ENCODE data around the gene PCGF2.
"Not testable (repeated sequence)": the region's sequence is repeated elsewhere in the genome, so short reads cannot be mapped to it uniquely, and the experiment has no call there.

Gene PCGF2

DNA sequence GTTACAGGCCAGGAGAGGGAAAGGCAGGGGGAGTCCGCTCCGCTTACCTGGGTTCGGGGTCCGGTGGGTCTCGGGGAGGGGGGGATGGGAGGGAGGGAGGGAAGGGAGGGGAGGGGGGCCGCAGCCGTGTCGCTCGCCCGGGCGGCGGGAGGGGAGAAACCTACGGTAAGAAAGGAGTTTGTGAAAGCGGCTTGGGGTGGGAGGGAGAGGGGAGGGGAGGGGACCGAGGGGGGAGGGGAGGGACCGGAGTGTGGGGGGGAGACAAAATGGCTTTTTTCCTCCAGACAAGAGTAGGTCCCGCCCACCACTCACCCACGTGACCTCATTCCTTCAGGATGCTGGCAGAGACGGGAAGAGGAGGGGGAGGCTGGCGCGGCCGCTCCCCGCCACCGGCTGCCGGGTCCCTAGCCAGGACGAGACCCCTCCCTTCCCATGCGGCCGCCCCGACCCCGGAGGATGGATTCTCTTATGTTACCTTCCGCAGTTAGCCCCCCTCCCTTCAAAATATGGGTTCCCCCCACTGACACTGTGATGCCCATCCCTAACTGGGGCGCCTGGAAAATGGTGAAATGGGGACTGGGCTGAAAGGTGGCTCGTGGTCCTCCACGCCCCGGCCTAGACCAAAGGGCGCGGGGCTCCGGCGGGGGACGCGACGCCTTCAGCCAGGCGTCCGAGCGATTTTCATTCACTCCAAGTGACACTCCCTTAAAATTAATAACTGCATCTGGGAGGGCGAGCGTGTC is at the start of gene PCGF2:
PCGF2 (minus strand) TSS at position 188 of the 743 bp plus-strand sequence. CDS start 7,934 bp downstream, outside the sequence.
- no peak for DNase-seq

- DNase-seq = no peak
Measured at GRCh38 chr17:38797828-38798227, 49.7 kb upstream of the PCGF2 start.

GRCh38 chr17:38797158-38797490 is 49.0 kb upstream of the PCGF2 start:
- no peak for DNase-seq

- no peak for DNase-seq
Measured at GRCh38 chr17:38796451-38797157, 48.5 kb upstream of the PCGF2 start.

GRCh38 chr17:38794221-38794620 is 46.1 kb upstream of the PCGF2 start:
- no peak for DNase-seq

DNA sequence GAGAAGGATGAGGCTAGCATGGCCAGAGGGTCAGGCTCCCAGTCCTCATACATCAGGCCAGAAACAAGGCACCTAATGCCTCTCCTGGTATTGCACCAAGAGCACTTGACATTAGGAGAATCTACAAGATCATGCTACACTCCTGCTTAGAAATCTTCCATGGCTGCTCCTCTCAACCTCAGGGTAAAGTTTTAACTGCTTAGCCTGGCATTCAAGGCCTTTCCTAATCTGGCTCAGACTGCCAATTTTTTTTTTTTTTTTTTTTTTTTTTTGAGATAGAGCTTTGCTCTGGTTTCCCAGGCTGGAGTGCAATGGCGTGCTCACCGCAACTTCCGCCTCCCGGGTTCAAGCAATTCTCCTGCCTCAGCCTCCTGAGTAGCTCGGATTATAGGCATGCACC is 43.0 kb upstream of the PCGF2 start:
- DNase-seq = no peak

GRCh38 chr17:38790148-38790707 is 42.1 kb upstream of the PCGF2 start:
- not testable (repeated sequence) for DNase-seq

- DNase-seq = no peak
Measured at GRCh38 chr17:38789185-38789584, 41.0 kb upstream of the PCGF2 start.

DNA sequence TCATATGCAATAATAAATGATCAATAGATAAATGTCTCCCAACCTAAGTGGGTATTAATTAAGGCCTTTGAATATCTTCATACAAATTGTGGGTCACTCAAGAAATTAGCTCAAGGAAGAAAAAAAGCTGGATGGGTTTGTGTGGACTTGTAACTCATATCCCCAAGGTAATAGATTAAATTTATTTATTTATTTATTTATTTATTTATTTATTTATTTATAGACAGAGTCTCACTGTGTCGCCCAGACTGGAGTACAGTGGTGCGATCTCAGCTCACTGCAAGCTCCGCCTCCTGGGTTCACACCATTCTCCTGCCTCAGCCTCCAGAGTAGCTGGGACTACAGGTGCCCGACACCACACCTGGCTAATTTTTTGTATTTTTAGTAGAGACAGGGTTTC is 39.9 kb upstream of the PCGF2 start:
- not testable (repeated sequence) for DNase-seq

DNA sequence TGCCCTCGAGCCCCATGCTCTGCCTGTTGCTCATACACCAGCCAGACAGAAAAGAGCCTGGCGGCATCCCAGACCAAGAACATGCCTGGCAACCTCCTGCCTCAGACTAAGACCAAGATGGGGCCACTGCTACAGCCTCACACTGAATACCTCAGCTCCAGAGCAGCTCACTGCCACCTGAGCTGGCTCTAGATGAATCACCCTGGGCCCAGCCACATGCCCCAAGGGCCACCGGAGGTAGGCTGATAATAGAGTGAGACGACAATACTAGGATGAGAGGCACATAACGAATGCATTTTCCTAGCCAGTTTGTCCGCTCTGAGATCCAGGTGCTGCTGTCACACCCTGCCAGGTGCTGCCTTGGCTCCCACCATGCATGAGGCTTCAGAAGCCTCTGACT is 38.2 kb upstream of the PCGF2 start:
- no peak for DNase-seq

- DNase-seq = no peak
Measured at GRCh38 chr17:38783227-38783626, 35.1 kb upstream of the PCGF2 start.

DNA sequence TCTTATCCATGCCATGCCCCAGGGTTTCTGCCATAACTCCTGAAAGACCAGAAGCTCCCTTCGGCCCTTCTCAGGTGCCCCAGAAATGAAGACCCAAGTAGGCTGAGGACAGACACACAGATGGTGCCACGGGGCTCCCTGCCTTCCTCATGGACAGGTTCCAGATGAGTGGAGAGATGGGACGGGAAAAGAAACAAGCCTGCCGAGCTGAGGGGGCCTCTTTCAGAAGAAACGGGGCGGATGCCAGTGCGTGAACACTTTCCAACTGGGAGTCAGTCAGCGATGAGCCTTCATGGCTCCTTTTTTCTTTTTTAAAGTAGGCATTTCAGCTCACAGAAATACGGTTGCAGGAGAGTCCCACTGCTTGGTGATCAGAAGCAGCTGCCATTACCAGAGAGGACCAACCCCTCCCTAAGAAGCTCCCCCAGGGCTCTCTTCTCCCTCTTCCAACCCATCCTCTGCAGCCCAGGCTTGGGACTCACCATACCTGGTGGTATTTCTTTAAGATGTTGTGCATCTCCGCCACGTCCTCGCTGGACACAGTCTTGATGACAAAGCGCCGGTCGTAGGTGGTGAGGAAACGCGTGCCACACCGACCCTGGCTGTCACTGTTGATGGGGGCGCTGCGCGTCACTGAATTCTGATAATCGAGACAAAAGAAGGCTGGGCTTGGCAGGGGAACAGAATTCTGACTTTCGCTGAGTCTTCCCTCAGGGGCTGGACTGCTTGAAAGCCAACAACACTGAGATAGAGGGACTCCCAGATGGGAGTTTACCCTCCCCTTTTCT is 32.0 kb upstream of the PCGF2 start:
- DNase-seq = no peak

DNA sequence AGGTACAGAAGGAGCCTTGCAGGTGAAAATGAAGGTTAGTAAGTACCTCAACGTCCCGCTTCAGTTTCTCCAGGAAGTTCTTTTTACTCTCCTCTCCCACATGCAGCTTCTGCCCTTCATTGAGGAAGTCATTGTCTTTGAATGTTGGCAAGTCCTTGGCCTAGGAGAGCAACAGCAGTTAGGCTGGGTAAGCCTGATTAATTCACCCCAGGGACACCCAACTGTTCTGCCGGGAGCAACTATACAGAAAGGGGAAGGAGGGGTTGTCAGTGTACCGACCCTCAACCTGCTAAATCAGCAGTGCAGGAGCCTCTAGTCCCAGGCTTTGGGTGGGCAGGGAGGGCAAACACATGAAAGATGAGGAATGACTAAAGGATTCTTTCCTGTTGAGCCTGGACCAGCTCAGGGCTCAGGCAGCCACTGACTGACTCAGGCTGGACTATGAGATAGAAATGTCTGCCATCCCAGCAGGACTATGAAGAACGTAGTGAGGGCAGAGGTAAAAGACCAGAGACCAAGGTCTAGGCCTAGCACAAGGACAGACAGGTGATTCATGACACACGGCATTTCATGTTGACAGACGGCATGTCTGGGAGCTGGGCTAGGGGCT is 29.6 kb upstream of the PCGF2 start:
- no peak for DNase-seq

- no peak for DNase-seq
Measured at GRCh38 chr17:38773258-38773657, 25.1 kb upstream of the PCGF2 start.

- DNase-seq = no peak
Measured at GRCh38 chr17:38768417-38768816, 20.3 kb upstream of the PCGF2 start.

GRCh38 chr17:38766341-38766740 is 18.2 kb upstream of the PCGF2 start:
- DNase-seq = no peak

GRCh38 chr17:38762231-38762630 is 14.1 kb upstream of the PCGF2 start:
- no peak for DNase-seq

GRCh38 chr17:38761612-38762011 is 13.5 kb upstream of the PCGF2 start:
- peak in 1 of 2 donors; percentile 37 for DNase-seq

- DNase-seq = no peak
Measured at GRCh38 chr17:38753071-38753506, 5.0 kb upstream of the PCGF2 start.

- peak; percentile 99 for DNase-seq
Measured at GRCh38 chr17:38752308-38753070, 4.4 kb upstream of the PCGF2 start, which contains the start of gene PSMB3. PSMB3 (plus strand) TSS chr17:38752741; CDS start chr17:38752827, 86 bp downstream.

GRCh38 chr17:38751808-38752307 is 3.7 kb upstream of the PCGF2 start:
- DNase-seq = peak; percentile 82 to 87

Measured in CD4-positive, alpha-beta T cell treated with Interferon alpha-2 for 1 hour (primary cell).